Measurements from ENCODE around the gene DENND1A. TPM values are rescaled to one million over a fixed set of nuclear protein-coding genes. Genes with fewer than 3 reads are reported as not detected.

The DENND1A gene
- total RNA-seq, 1 donor from 2014 or later: 6.9 TPM

GRCh38 chr9:123508048-123508447 is 421.9 kb downstream of the DENND1A start:
- DNase-seq (ENCODE audit: low read depth in 2 of 2): no peak

GRCh38 chr9:123505496-123505895 is 424.4 kb downstream of the DENND1A start:
- DNase-seq (ENCODE audit: low read depth in 2 of 2): no peak

GRCh38 chr9:123500336-123500735 is 429.6 kb downstream of the DENND1A start:
- no peak for DNase-seq (ENCODE audit: low read depth in 2 of 2)

- DNase-seq (ENCODE audit: low read depth in 2 of 2): no peak
Observed at GRCh38 chr9:123497830-123498229, 432.1 kb downstream of the DENND1A start.

- no peak for DNase-seq (ENCODE audit: low read depth in 2 of 2)
Observed at GRCh38 chr9:123495731-123496130, 434.2 kb downstream of the DENND1A start.

- no peak for DNase-seq (ENCODE audit: low read depth in 2 of 2)
Observed at GRCh38 chr9:123493627-123494026, 436.3 kb downstream of the DENND1A start.

- no peak for DNase-seq (ENCODE audit: low read depth in 2 of 2)
Observed at GRCh38 chr9:123490688-123491087, 439.2 kb downstream of the DENND1A start.

GRCh38 chr9:123488722-123489321 is 441.1 kb downstream of the DENND1A start:
- DNase-seq (ENCODE audit: low read depth in 2 of 2): no peak

- no peak for DNase-seq (ENCODE audit: low read depth in 2 of 2)
Observed at GRCh38 chr9:123487944-123488548, 441.9 kb downstream of the DENND1A start.

GRCh38 chr9:123486431-123486830 is 443.5 kb downstream of the DENND1A start:
- DNase-seq (ENCODE audit: low read depth in 2 of 2): no peak

GRCh38 chr9:123485216-123485615 is 444.7 kb downstream of the DENND1A start:
- no peak for DNase-seq (ENCODE audit: low read depth in 2 of 2)

- no peak for DNase-seq (ENCODE audit: low read depth in 2 of 2)
Observed at GRCh38 chr9:123484130-123484529, 445.8 kb downstream of the DENND1A start.

- no peak for DNase-seq (ENCODE audit: low read depth in 2 of 2)
Observed at GRCh38 chr9:123483191-123483803, 446.6 kb downstream of the DENND1A start.

GRCh38 chr9:123482295-123482968 is 447.5 kb downstream of the DENND1A start:
- no peak for DNase-seq (ENCODE audit: low read depth in 2 of 2)

GRCh38 chr9:123481209-123481865 is 448.6 kb downstream of the DENND1A start:
- DNase-seq (ENCODE audit: low read depth in 2 of 2): no peak

GRCh38 chr9:123480791-123481190 is 449.1 kb downstream of the DENND1A start:
- DNase-seq (ENCODE audit: low read depth in 2 of 2): no peak

GRCh38 chr9:123480096-123480495 is 449.8 kb downstream of the DENND1A start:
- no peak for DNase-seq (ENCODE audit: low read depth in 2 of 2)

- no peak for DNase-seq (ENCODE audit: low read depth in 2 of 2)
Observed at GRCh38 chr9:123478967-123479602, 450.8 kb downstream of the DENND1A start.

- no peak for DNase-seq (ENCODE audit: low read depth in 2 of 2)
Observed at GRCh38 chr9:123478160-123478559, 451.8 kb downstream of the DENND1A start.

- DNase-seq (ENCODE audit: low read depth in 2 of 2): no peak
Observed at GRCh38 chr9:123475407-123475806, 454.5 kb downstream of the DENND1A start.

GRCh38 chr9:123472862-123473614 is 456.9 kb downstream of the DENND1A start:
- DNase-seq (ENCODE audit: low read depth in 2 of 2): no peak

Measured in lung microvascular endothelial cell (primary cell).